Activated CD8-positive, alpha-beta memory T cell treated with anti-CD3 and anti-CD28 coated beads, Interleukin-2, amount 50 U/mL, for 4 hours (primary cell): ENCODE results near the gene USF1.
"Not testable (repeated sequence)": the region's sequence is repeated elsewhere in the genome, so short reads cannot be mapped to it uniquely, and the experiment has no call there.

ENCODE experiments used
- DNase-seq: peaks from one replicate; pipeline ENCODE4 v3.0.0-alpha.2; 2020

USF1 gene

GRCh38 chr1:161047436-161048420, 2.0 kb upstream of the USF1 start:
- DNase-seq, result no peak

GRCh38 chr1:161046605-161047228, 940 bp upstream of the USF1 start:
- no peak for DNase-seq

- peak; percentile 56 for DNase-seq
Observed at GRCh38 chr1:161044908-161045735, 655 bp downstream of the USF1 start.

DNA sequence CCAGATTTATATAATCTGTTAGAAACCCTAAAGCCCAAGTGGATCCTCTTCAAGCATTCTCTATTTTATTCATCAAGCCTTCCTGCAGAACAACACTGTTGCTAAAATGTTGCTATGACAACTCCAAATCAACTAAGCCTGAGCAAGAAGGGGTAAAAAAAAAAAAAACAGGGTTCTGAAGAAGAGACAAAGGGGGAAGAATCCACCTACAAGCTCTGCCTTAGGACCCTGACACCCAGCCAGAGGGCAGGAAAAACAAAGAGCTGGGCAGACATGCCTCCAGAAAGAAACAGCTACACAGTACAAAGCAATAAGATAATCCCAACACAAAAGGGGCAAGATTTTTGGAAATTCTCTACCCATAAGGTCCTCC, 1.3 kb downstream of the USF1 start:
- DNase-seq, result no peak

DNA sequence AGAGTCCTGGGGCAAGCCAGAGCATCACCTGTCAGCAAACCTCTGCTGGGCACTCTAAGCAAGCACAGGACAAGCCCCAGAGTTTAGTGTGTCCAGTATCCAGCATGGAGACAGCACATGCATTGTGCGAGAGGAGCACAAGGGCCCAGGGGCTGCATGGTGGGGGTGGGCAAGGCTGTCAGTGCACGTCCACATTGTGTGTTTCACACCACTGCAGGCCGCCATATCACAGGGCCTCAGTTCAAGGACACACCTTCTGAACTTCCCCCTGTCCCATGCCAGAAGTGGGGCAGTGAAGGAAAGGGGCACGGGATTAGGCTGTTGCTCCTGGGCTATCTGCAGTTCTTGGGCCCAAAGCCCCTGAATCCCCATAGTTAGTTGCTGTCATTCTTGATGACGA, 6.2 kb downstream of the USF1 start:
- DNase-seq, result no peak

DNA sequence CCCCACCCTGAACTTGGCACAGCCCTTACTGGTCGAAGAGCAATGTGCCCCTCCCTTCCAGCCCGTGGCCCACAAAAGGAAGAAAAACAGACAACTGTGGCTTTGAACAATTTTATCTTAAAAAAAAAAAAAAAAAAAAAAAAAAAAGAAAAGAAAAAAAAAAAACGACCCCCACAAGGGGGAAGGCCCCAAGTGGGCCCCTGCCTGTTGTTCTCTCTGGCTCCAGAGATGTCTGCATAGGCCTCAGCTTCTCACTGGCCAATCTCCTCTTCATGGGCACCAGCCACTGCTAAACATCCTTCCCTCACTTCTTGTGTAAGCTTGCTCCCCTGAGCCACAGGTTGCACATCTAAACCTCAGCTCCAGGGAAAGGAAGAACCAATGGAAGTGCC, 6.6 kb downstream of the USF1 start:
- DNase-seq, result no peak

DNA sequence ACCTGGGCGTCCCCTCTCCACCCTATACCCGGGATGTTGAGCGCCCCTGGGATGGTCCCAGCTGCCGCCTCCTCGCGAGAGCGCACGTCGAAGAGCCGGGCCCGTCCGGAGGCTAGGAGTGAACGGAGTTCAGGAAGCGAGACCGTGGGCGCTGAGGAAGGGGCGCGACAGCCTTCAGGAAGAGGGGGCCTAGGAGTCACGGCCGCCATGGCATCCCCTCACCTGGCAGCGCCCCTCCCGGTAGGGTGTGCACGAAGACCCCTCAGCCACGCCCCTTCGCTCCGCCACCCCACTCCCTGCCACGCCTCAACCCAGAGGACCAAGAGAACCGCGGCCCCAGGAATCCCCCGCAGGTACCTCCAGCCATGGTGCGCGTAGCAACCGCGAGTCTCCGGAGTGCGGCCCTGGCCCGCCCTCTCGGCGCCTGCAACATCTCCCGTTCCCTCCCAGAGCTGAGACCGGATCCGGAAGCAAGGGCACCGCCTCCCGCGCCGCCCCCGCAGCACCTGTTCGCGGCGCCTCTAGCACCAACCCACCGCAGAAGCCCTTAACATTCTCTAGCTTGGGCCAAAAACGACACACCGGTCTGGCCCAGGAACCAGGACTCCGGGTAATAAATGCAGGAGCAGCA, 7.1 kb downstream of the USF1 start, which contains the start of gene TSTD1:
Gene TSTD1 (minus strand): TSS at position 442 of the 631 bp plus-strand sequence. CDS start 75 bp downstream, at position 367.
- DNase-seq, result peak; percentile 85

DNA sequence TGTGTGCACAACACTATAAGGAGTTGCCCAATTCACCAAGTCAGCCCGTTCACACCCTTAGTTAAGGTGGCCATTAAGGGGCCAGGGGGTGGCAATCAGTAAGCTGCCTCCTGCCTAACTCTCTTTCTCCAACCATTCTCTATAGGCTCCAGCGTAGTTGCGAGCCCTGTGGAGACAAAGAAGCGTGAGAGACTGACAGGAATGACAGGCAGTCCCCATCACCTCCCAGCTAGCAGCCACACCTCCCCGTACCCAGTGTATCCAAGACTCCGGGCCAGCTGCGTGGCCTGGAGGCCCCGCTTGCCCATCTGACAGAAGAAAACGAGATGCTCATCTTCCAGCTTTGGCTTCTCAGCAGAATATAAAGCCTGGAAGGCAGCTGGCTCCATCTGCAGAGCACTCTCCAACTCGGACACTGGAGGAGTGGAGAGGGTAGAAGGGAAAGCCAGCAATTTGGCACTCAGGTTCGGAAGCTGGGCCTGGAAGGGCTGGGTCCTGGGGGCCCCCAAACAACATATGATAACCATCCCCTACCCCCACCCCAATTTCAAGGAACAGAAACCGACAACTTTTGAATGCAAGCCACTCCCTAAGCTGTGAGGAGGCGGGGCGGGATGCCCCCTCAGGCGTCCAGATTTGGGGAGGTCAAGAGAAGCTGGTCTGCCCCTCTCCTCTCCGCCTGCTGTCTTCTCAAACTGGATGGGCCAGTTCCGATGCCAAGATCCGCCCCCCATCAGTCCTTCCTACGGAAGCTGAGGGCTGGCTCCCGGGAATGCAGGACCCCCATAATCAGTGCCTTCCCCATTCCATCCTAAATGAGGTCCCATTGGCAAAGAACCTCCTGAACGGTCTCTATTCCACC, 7.9 kb downstream of the USF1 start:
- DNase-seq, result no peak

GRCh38 chr1:161033751-161034150, 12.0 kb downstream of the USF1 start:
- DNase-seq, result no peak

DNA sequence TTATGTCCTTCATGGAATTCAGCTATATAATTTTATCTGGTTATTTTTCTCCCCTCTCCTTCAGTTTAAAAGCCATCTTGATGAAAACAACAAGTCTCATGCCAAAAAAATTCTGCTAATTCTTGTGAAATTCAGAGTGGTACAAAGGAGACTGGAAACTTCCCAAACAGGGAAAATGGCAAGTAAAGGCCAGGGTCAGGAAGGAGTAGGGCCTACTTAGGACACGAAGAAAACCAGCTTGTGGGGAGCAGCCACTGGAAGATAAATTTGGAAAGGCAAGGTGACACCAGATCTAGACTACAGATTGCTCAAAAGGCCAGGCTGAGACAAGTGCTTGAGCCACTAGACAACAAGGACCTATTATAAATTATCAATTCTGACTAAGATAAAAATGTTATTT, 13.4 kb downstream of the USF1 start:
- DNase-seq, result no peak

DNA sequence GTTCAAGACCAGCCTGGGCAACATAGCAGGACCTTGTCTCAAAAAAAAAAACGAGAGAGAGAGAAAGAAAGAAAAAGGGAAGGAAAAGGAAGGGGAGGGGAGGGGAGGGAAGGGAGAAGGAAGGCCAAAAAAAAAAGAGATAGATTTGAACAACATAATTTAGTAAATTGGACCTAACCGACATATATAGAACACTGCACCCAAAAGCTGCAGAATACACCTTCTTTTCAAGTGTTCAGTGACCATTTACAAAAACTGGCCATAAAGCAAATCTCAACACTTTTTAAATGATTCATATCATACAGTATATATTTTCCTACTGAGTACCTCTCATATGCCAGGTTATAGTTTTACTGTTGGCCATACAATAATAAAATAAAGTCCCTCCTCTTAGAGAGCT, 13.9 kb downstream of the USF1 start:
- no peak for DNase-seq

DNA sequence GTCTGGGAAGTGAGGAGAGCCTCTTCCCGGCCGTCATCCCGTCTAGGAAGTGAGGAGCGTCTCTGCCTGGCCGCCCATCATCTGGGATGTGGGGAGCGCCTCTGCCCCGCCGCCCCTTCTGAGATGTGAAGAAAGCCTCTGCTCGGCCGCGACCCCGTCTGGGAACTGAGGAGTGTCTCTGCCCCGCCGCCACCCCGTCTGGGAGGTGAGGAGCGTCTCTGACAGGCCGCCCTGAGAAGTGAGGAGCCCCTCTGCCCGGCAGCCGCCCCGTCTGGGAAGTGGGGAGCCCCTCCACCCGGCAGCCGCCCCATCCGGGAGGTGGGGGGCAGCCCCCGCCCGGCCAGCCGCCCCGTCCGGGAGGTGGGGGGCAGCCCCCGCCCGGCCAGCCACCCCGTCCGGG, 16.3 kb downstream of the USF1 start:
- not testable (repeated sequence) for DNase-seq

- not testable (repeated sequence) for DNase-seq
Observed at GRCh38 chr1:161026954-161027353, 18.8 kb downstream of the USF1 start.

DNA sequence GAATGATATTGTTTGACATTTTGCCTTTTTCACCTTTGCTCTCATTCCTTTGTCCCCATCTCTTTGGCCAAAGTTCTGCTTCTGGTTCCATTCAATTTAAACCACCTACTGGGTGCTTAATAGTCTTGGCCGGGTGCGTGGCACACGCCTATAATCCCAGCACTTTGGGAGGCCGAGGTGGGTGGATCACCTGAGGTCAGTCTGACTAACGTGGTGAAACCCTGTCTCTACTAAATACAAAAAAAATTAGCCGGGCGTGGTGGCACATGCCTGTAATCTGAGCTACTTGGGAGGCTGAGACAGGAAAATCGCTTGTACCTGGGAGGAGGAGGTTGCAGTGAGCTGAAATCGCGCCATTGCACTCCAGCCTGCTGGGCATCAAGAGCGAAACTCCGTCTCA, 23.3 kb downstream of the USF1 start:
- DNase-seq, result not testable (repeated sequence)

- DNase-seq, result no peak
Observed at GRCh38 chr1:161021970-161022353, 23.8 kb downstream of the USF1 start.

- peak; percentile 88 for DNase-seq
Observed at GRCh38 chr1:161021165-161021969, 24.4 kb downstream of the USF1 start.

DNA sequence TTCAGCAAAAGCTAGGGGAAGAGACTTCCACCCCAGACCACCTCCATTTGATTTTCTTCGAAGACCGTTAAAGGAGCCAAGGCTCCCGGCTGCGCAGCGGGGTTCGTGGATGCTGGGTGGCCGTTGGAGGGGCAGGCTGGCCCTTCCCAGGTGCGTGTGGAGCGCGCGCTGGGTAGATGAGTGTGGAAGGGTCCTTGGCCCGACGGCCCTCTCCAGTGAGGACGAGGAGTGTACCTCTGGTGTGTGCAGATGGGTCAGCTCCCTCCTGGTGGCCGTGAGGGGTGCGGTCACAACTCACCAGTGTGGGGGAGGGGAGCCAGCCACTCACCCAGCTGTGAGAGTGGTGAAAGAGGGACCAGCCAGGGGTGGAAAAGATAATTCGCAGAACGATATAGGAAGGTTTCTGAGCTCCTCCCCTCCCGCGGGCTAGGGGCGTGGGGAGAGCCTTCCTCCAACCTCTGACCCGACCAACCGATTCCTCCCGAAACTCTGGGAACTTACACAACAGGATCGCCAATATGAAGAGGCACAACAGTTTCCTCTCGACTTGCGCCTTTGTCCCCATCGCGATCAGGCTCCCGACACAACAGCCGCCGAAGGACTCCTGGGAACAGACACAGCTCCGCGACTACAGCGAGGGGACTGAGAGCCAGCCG, 25.1 kb downstream of the USF1 start, which contains the start of gene F11R:
Gene F11R (minus strand): TSS at position 644 of the 656 bp plus-strand sequence. CDS start 79 bp downstream, at position 565.
- no peak for DNase-seq

GRCh38 chr1:161019751-161020495, 25.9 kb downstream of the USF1 start:
- DNase-seq, result no peak

- not testable (repeated sequence) for DNase-seq
Observed at GRCh38 chr1:161019111-161019660, 26.6 kb downstream of the USF1 start.
